CD14-positive monocyte (primary cell): ENCODE results near the gene MALRD1. TPM values are rescaled to one million over a fixed set of nuclear protein-coding genes. Genes with fewer than 3 reads are reported as not detected.

Experiments
- DNase-seq, 3 donors: peaks; one replicate each; pipeline ENCODE4 v3.0.0-alpha.2; 2011 to 2022
- H2AFZ ChIP-seq: 2 replicates; pipeline ENCODE4 v1.6.0; 2012; ENCODE audit warnings: mild to moderate bottlenecking, low read depth, low read length, inconsistent platforms; ENCODE audit not compliant: insufficient read depth, poor library complexity, severe bottlenecking
- H3K27ac ChIP-seq, 2 donors: 1 replicate in 1 of 2; 2 replicates in 1 of 2; pipeline ENCODE4 v1.5.1; 2012 to 2013; ENCODE audit warnings: low read length in 2 of 2, control low read depth in 1 of 2, inconsistent platforms in 1 of 2, low read depth in 1 of 2, mild to moderate bottlenecking in 1 of 2
- H3K27me3 ChIP-seq, 2 donors: one replicate each; pipeline versions ENCODE4 v1.6.0 to v1.6.1; 2011 to 2013; ENCODE audit warnings: low read length in 2 of 2; ENCODE audit not compliant: control insufficient read depth in 2 of 2, insufficient read depth in 2 of 2
- H3K36me3 ChIP-seq, 2 donors: replicated peaks in 1 of 2; 1 replicate in 1 of 2; 2 replicates in 1 of 2; pipeline versions ENCODE4 v1.5.1 to v1.6.1; 2012 to 2013; ENCODE audit warnings: low read length in 2 of 2, control low read depth in 1 of 2, inconsistent platforms in 1 of 2, mild to moderate bottlenecking in 1 of 2; ENCODE audit not compliant: insufficient read depth in 2 of 2, control insufficient read depth in 1 of 2
- H3K4me1 ChIP-seq, 2 donors: 1 replicate in 1 of 2; 2 replicates in 1 of 2; pipeline versions ENCODE4 v1.5.1 to v1.6.1; 2012 to 2013; ENCODE audit warnings: low read length in 2 of 2, control low read depth in 1 of 2, inconsistent platforms in 1 of 2, mild to moderate bottlenecking in 1 of 2, moderate library complexity in 1 of 2; ENCODE audit not compliant: insufficient read depth in 2 of 2, control insufficient read depth in 1 of 2
- H3K4me2 ChIP-seq: replicated peaks from 2 replicates; pipeline ENCODE3; 2012; ENCODE audit warnings: low read length, moderate library complexity, mild to moderate bottlenecking; ENCODE audit not compliant: poor library complexity, severe bottlenecking; ENCODE audit errors: extremely low read depth
- H3K4me3 ChIP-seq, 3 experiments: fragments of 200-600 bp in 1 of 3; sonication (generic) in 1 of 3; replicated peaks in 1 of 3; 1 replicate in 2 of 3; 2 replicates in 1 of 3; pipeline ENCODE4 v1.5.1; 2011 to 2013; ENCODE audit warnings: low read length in 3 of 3, mild to moderate bottlenecking in 3 of 3, control low read depth in 2 of 3, low read depth in 2 of 3, inconsistent platforms in 1 of 3, moderate library complexity in 1 of 3
- H3K79me2 ChIP-seq: 2 replicates; pipeline ENCODE4 v1.6.0; 2012; ENCODE audit warnings: mild to moderate bottlenecking, control low read depth, inconsistent platforms, low read length, moderate library complexity; ENCODE audit not compliant: insufficient read depth
- H3K9ac ChIP-seq: 2 replicates; pipeline ENCODE4 v1.6.0; 2017; ENCODE audit warnings: low read length, mild to moderate bottlenecking; ENCODE audit not compliant: insufficient read depth, poor library complexity, severe bottlenecking
- H3K9me3 ChIP-seq, 2 donors: replicated peaks in 1 of 2; 1 replicate in 1 of 2; 2 replicates in 1 of 2; pipeline versions ENCODE4 v1.5.1 to v1.6.1; 2012 to 2013; ENCODE audit warnings: low read length in 2 of 2, control low read depth in 1 of 2; ENCODE audit not compliant: control insufficient read depth in 1 of 2, insufficient read depth in 1 of 2
- H4K20me1 ChIP-seq: 2 replicates; pipeline ENCODE4 v1.6.0; 2012; ENCODE audit warnings: mild to moderate bottlenecking, low read length, control low read depth, moderate library complexity; ENCODE audit not compliant: insufficient read depth
- H3K27ac Mint-ChIP-seq, 7 donors: one replicate each; pipeline ENCODE4 v1.8.0; 2020; ENCODE audit warnings: mild to moderate bottlenecking in 7 of 7, mixed read lengths in 7 of 7, moderate library complexity in 6 of 7, inconsistent platforms in 2 of 7
- H3K27me3 Mint-ChIP-seq, 3 donors: one replicate each; pipeline ENCODE4 v1.8.0; 2021 to 2022; ENCODE audit warnings: low read depth in 3 of 3, mild to moderate bottlenecking in 3 of 3, mixed read lengths in 3 of 3, moderate library complexity in 3 of 3, inconsistent platforms in 1 of 3
- H3K36me3 Mint-ChIP-seq, 2 donors: one replicate each; pipeline ENCODE4 v1.8.0; 2020; ENCODE audit warnings: mixed read lengths in 2 of 2, inconsistent platforms in 1 of 2, mild to moderate bottlenecking in 1 of 2
- H3K4me1 Mint-ChIP-seq: one replicate; pipeline ENCODE4 v1.8.0; 2020; ENCODE audit warnings: mild to moderate bottlenecking, mixed read lengths
- H3K4me3 Mint-ChIP-seq, 2 donors: one replicate each; pipeline ENCODE4 v1.8.0; 2020; ENCODE audit warnings: mild to moderate bottlenecking in 2 of 2, mixed read lengths in 2 of 2, moderate library complexity in 1 of 2
- H3K9me3 Mint-ChIP-seq, 7 donors: one replicate each; pipeline ENCODE4 v1.8.0; 2020 to 2022; ENCODE audit warnings: mixed read lengths in 7 of 7, mild to moderate bottlenecking in 6 of 7, moderate library complexity in 6 of 7, inconsistent platforms in 2 of 7
- WGBS: methylation state at CpG from one replicate; pipeline ENCODE4 v1.1.5; 2013; ENCODE audit warnings: missing lambda C conversion rate; ENCODE audit not compliant: insufficient coverage; 5-methylcytosine and 5-hydroxymethylcytosine counted together
- intact Hi-C, 2 donors: fragments of 100-400 bp; cut with micrococcal nuclease; formaldehyde crosslinking; loops; one replicate each; pipeline versions ENCODE4 v1.15.0 to v1.15.1; 2023
- polyA plus RNA-seq, 3 donors: library from polyadenylated mRNA; depleted of rRNA in 1 of 3; unstranded in 2 of 3; stranded (reverse) in 1 of 3; fragments of 300-500 nt in 2 of 3; fragments of >200 nt in 1 of 3; fragmentation: Illumina TruSeq in 2 of 3; gene quantifications; 1 replicate in 2 of 3; 2 replicates in 1 of 3; pipeline ENCODE4 v1.2.3, GENCODE V29; 2012 to 2021
- TF ChIP-seq, protein P1 (sequence below): fragments of 200-600 bp; IDR thresholded peaks from one replicate; pipeline ENCODE4 v1.8.0; 2022; ENCODE audit warnings: antibody characterized with exemption, mild to moderate bottlenecking

Gene MALRD1
- polyA plus RNA-seq, 3 donors: not detected

DNA sequence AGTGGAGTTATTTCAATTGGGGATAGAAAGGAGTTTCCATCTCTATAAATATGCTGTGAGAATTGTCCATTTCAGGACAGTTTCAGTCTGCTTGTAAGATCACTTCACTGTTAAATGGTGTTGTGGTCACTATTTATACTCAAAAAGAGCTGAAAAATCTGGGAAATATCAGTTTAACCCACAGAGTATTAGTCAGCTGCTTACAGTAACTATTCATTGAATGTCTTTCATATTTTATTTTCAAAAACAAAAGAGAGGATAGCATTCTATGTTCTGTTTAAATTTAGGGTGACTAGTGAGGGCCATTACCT, 682.3 kb downstream of the MALRD1 start:
- Mint-ChIP-seq H3K4me3 (no peak overlapping the region), H3K27ac (no peak overlapping the region), H3K27me3 (peaks cover 0 to 2% (median 0%) of the 10 kb centered on the region in 3 donors), H3K36me3 (no peaks in the 10 kb centered on the region), H3K9me3 (peaks cover 0 to 3% (median 0%) of the 10 kb centered on the region in 7 donors), H3K4me1 (peaks cover 7% of the 10 kb centered on the region)
- H3K9ac ChIP-seq: no peak overlapping the region
- H4K20me1 ChIP-seq: no peaks in the 10 kb centered on the region
- H3K4me3 ChIP-seq: no peak overlapping the region
- no peak for DNase-seq
- H3K4me1 ChIP-seq: peaks cover 0 to 3% of the 10 kb centered on the region in 2 donors
- H3K9me3 ChIP-seq: no peaks in the 10 kb centered on the region
- TF ChIP-seq, protein P1, sequence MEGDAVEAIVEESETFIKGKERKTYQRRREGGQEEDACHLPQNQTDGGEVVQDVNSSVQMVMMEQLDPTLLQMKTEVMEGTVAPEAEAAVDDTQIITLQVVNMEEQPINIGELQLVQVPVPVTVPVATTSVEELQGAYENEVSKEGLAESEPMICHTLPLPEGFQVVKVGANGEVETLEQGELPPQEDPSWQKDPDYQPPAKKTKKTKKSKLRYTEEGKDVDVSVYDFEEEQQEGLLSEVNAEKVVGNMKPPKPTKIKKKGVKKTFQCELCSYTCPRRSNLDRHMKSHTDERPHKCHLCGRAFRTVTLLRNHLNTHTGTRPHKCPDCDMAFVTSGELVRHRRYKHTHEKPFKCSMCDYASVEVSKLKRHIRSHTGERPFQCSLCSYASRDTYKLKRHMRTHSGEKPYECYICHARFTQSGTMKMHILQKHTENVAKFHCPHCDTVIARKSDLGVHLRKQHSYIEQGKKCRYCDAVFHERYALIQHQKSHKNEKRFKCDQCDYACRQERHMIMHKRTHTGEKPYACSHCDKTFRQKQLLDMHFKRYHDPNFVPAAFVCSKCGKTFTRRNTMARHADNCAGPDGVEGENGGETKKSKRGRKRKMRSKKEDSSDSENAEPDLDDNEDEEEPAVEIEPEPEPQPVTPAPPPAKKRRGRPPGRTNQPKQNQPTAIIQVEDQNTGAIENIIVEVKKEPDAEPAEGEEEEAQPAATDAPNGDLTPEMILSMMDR: no peak
- no peak overlapping the region for H3K4me2 ChIP-seq
- H2AFZ ChIP-seq: no peak overlapping the region
- no peaks in the 10 kb centered on the region for H3K27me3 ChIP-seq
- no peak overlapping the region for H3K27ac ChIP-seq
- no peaks in the 10 kb centered on the region for H3K79me2 ChIP-seq
- intact Hi-C loops: no loop called here
- no peaks in the 10 kb centered on the region for H3K36me3 ChIP-seq

DNA sequence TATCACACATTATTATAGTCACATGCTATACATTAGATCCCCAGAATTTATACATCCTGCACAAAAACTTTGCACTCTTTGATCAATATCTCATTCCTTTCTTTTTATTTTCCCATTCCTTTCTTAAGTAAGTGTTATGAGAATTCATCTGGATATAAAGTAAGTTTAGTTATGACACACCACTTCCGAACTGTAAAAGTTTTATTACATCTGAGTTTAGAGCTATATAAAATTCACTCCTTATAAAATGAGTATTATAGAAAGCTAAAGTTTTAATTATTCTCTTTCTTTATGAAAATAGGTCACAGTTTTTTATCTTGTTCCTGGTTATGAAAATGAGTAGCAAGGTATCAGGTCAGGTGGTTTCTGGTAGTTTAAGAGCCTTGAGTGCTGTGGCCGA, 683.0 kb downstream of the MALRD1 start:
- no peak overlapping the region for H2AFZ ChIP-seq
- no peaks in the 10 kb centered on the region for H3K27me3 ChIP-seq
- H3K9me3 ChIP-seq: no peaks in the 10 kb centered on the region
- no peak overlapping the region for H3K9ac ChIP-seq
- Mint-ChIP-seq H3K27me3 (peaks cover 0 to 2% (median 0%) of the 10 kb centered on the region in 3 donors), H3K4me1 (peaks cover 7% of the 10 kb centered on the region), H3K9me3 (peaks cover 0 to 6% (median 0%) of the 10 kb centered on the region in 7 donors), H3K4me3 (no peak overlapping the region), H3K27ac (no peak overlapping the region), H3K36me3 (no peaks in the 10 kb centered on the region)
- peaks cover 0 to 3% of the 10 kb centered on the region in 2 donors for H3K4me1 ChIP-seq
- no peak overlapping the region for H3K4me2 ChIP-seq
- intact Hi-C loops: no loop called here
- TF ChIP-seq, protein P1: no peak
- no peak overlapping the region for H3K27ac ChIP-seq
- H3K4me3 ChIP-seq: no peak overlapping the region
- no peaks in the 10 kb centered on the region for H4K20me1 ChIP-seq
- H3K36me3 ChIP-seq: no peaks in the 10 kb centered on the region
- no peak for DNase-seq
- H3K79me2 ChIP-seq: no peaks in the 10 kb centered on the region
- no CpG with 5 or more reads among the region's 2 CpGs for WGBS
